GM21526 (cell line): ENCODE results near the gene JMJD8.

Experiments used
- ATAC-seq: cut with Tn5 transposase; IDR thresholded peaks from one replicate; pipeline ENCODE4 v1.9.1; 2021; ENCODE audit warnings: moderate library complexity; ENCODE audit not compliant: unreplicated experiment, low FRiP score

JMJD8 gene

DNA sequence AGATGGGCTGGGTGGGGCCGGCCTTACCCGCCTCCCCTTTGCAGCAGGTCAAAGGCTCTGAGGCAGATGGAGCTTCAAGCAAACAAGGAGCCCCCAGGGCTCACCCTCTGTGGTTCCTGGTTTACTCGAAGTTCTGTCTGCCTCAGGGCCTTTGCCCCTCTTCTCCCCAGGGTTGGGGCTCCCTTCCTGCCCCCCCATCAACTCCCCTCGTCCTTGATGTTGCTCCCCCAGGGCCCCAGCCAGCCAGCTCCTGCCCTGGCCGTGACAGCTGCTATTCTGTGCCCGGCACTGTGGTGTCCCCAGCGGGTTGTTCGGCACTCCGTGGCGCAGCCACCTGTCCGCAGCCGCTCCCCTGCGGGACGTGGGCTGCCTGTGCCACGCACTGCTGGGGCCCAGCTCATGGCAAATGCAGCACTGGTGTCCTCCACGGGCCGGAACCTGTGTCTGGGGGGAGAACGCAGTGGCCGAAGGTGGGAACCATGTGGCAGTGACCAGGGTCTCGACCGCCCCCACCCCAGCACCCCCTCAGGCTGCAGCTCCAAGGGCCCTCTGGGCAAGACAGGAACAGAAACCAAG lies 26.5 kb upstream of the JMJD8 start:
- ATAC-seq = no peak

DNA sequence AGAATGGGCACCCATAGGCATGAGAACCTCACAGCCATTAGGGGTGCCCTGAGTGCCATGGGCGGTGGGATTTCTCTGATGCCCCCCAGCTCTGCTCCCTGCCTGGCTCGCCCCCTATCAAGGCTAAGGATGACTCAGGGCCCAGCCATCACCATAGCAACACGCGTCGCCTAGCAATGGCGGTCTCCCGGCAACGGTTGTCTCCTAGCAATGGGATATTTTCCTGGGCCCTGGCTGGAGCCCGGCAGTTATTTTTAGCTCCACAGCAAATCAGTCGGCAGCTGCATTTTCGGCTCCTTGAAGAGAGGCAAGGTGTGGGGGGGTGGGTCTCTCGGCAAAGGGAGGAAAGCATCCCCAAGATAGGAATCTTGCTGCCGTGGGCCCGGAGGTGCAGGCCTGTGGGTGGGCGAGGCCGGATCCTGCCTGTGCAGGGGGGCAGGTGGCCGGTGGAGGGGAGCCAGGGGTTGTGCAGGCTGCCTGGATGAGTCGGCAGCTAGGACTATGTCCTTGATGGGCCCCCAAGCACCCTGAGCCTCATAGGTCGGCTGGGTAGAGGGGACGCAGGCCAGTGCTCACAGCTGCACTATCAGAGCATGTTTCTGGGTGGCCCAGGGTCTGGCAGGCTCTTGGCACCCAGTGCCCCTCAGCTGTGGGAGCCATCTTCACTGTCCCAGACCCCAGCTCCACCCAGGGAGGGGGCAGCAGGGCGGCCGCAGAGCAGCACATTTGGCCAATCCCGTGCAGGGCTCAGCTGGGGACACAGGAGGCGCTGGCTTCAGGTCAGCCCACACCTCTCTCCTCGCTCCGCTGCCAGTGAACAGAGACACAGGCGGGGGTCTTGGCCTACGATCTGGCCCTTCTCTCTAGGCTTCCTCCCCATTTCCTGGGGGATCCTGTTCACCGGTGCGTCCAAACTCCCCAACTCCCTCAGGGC lies 25.7 kb upstream of the JMJD8 start:
- no peak for ATAC-seq

DNA sequence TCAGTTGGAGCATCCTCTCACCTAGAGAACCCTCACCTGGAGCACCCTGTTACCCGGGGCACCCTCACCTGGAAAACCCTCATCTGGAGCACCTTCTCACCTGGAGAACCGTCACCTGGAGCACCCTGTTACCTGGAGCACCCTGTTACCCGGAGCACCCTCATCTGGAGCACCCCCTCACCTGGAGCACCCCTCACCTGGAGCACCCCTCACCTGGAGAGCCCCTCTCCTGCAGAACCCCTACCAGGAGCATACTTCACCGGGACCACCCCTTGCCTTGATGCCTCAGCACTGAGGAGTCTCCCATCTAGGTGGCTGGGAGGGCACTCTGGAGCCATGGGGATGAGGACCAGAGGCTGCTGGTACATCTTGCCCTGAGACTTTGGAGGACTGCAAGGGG lies 24.8 kb upstream of the JMJD8 start:
- no peak for ATAC-seq

DNA sequence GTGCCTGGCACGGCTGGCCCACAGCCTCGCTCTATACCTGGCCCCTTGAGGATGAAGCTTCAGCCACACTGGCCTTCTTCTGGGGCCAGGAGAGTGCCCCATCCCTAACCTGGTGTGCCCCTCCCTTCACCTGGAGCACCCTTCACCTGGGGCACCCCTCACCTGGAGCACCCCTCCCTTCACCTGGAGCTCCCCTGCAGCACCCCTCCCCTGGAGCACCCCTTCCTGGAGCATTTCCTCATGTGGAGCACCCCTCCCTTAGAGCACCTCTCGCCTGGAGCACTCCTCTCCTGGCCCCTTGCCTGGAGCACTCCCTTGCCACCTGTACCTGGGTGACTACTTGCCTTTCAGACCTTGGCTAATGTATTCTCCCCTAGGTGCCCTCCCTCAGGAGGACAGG lies 23.9 kb upstream of the JMJD8 start:
- no peak for ATAC-seq

DNA sequence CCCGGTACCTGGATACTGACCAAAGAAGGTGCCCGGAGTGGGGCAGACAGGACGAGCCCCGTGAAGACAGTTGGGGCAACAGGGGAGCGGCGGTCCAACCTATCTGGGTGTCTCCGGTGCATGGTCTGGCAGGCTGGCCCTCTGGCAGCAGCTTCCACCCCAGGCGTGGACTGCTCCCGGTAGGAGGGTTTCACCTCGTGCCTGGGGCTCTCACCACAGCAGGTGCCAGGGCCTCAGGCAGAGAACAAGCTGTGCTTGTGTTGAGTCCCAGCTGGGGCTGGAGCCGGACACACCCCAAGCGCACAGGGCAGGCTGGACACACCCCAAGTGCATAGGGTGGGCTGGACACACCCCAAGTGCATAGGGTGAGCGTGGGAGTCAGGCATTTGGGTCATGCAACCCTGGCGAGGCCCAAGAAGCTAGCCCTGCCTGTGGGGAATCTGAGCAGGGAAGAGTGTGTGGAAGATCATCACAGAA lies 23.0 kb upstream of the JMJD8 start:
- no peak for ATAC-seq

GRCh38 chr16:706189-707061 lies 22.3 kb upstream of the JMJD8 start:
- no peak for ATAC-seq

DNA sequence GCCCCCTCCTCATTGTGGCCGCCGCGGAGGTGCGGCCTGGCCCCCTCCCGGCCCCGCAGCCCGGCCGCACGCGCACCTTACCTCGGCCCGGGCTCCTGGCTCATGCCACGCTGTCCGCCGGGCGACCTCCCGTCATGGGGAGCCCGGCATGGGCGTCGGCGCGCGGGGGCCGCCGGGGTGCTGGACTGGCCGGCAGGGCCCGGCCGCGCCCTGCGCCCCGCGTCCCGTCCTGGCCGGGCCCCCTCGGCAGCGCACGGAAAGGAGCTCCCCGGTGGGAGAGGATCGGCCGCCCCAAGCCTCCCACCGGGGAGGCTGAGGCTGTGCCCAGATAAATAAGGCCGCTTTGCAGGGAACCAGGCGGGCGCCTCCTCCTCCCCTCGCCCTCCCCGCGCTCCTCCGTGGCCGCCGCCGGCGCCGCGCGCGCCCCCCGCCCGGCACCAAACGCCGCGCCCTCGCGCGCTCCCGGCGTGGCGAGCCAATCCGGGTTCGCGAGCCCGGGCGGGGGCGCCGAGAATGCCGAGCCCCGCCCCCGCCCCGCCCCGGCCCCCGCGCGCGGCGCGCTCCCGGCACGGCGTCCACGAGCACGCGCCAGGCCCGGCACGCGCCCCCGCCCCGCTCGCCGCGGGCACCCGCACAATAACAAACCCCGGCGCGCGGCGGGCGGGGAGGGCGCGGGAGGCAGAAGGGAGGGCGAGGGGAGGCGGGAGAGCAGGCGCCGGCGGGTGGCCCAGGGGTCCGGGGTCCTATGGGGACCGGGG lies 21.5 kb upstream of the JMJD8 start, which contains the start of gene FBXL16:
Gene FBXL16, minus strand, starts transcription at position 371 of the 758 bp plus-strand sequence. CDS start 8,396 bp downstream, outside the sequence.
- no peak for ATAC-seq

DNA sequence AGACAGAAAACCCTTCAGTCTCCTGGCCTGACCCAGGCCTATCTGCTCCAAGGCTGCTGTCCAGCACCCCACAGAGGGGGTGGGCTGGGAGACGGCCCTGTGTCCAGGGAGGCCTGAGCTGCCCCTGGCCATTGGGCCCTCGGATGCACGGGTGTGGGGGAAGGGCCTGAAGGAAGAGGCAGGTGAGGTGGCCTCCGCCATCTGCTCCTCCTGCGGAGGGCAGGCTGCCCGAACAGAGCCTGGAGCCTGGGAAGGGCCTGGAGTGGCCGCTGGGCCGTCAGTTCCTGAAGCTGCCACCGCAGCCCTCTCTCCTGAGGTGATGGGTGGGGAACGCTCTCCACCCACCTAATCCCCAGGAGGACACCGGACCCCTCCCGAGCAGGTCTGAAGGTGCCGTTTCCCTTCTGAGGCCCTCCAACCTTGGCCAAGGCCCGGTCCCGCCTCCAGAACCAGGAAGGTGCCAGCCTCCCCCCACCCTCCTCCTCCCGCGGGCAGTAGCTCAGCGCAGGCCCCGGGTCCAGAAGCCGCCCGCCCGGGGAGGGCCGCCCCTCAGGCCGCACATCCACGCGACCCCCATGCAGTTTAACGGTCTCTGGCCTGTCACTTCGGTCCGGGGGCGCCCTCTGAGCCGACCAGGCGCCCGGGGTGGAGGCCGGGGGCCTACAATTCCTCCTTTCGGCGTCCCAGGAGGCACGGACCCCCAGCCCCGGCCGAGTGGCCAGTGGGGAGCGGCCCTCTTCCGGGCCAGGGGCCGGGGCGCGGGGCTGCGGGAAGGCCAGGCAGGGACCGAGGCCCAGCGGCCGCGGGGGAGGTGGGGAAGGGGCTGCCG lies 20.6 kb upstream of the JMJD8 start:
- no peak for ATAC-seq

GRCh38 chr16:704047-704446 lies 19.9 kb upstream of the JMJD8 start:
- no peak for ATAC-seq

GRCh38 chr16:703406-703805 lies 19.3 kb upstream of the JMJD8 start:
- ATAC-seq = no peak

GRCh38 chr16:702341-702740 lies 18.2 kb upstream of the JMJD8 start:
- no peak for ATAC-seq

- ATAC-seq = no peak
These were observed 16.8 kb upstream of the JMJD8 start for GRCh38 chr16:700684-701584.

- ATAC-seq = no peak
These were observed 15.0 kb upstream of the JMJD8 start for GRCh38 chr16:698911-699671.

DNA sequence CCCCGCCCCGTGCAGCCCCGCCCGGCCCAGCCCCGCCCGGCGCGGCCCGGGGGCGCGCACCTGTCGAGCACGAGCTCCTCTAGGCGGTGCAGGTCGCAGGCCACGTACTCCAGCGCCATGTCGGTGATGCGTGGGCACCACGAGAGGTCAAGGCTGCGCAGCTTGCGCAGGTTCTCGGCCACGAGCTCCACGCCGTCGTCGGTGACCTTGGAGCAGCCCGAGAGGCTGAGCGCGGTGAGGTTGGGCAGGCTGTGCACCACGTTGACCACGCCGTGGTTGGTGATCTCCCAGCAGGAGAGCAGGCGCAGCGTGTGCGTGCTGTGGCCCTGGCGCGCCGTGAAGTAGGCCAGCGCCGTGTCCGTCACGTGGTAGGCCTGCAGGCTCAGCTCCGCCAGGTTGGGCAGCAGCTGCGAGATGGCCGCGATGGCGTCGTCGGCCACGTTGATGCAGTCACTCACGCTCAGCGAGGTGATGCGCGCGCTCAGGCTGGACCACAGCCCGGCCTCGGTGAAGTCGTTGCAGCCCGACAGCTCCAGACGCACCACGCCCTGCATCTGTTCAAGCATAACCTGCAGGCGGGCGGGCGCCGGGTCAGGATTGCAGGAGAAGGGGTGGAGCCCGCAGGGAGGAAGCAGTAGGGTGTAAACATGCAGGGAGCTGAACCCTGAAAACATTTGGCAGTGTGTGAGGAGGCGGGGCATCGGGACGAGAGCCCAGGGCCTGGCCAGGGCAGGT lies 11.4 kb upstream of the JMJD8 start:
- no peak for ATAC-seq

DNA sequence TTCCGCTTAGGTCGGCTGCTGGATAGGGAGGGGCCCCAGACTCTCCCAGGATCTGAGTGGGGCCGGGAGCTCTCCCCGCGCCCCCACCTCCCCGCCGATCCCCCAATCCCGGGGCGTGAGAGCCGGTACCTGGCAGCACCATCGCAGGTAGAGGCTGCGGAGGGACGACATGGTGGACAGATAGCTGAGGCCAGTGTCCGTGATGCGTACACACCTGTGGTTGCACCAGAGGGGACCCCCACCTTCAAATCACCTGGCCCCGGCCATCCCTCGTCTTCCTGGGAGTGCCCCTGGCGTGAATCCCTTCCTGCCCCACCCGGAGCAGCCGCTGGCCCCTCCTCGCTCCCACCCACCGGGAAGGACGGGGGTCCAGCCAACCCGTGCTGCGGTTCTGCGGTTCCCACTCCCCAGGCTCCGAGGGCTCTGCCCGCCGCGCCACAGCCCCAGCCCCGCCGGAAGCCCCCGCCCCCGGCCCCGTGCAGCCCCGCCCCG lies 10.8 kb upstream of the JMJD8 start:
- no peak for ATAC-seq

DNA sequence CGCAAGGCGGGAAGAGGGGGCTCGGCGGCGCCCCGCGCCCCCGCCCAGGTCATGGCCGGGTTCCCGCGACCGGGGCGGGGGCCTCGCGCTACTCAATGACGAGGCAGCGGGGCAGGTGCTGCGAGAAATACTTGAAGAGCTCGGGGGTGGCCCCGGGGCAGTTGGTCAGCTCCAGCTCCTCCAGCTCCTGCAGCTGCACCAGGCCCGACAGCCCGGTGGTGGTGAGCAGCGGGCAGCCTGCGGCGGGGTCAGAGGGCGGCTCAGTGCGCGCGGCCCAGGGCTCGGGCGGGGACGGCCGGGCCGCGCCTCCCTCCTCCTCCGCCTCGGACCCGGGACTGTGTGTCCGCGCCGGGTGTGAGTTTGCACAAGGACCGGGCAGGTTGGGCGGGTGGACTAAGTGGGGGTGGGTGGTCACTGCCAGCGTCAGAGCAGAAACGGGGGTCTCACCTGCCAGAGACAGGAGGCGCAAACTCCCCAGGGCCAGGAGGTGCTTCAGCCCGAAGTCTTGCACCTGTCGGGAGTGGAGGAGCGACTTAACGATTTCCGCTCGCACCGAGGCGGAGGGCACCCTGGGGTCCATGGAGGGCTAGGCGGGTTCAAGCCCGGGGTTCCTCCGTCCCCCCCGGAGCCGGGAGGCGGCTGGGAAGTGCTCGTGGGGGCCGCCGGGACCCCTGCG lies 10.2 kb upstream of the JMJD8 start:
- ATAC-seq = no peak
